HG03520 (cell line): ENCODE measurements around the gene ZSWIM4.
"Not testable (repeated sequence)": the region's sequence is repeated elsewhere in the genome, so short reads cannot be mapped to it uniquely, and the experiment has no call there.

ENCODE experiments used
- ATAC-seq: cut with Tn5 transposase; IDR thresholded peaks from one replicate; pipeline ENCODE4 v1.9.1; 2021; ENCODE audit warnings: mild to moderate bottlenecking, moderate library complexity; ENCODE audit not compliant: unreplicated experiment

Gene ZSWIM4

DNA sequence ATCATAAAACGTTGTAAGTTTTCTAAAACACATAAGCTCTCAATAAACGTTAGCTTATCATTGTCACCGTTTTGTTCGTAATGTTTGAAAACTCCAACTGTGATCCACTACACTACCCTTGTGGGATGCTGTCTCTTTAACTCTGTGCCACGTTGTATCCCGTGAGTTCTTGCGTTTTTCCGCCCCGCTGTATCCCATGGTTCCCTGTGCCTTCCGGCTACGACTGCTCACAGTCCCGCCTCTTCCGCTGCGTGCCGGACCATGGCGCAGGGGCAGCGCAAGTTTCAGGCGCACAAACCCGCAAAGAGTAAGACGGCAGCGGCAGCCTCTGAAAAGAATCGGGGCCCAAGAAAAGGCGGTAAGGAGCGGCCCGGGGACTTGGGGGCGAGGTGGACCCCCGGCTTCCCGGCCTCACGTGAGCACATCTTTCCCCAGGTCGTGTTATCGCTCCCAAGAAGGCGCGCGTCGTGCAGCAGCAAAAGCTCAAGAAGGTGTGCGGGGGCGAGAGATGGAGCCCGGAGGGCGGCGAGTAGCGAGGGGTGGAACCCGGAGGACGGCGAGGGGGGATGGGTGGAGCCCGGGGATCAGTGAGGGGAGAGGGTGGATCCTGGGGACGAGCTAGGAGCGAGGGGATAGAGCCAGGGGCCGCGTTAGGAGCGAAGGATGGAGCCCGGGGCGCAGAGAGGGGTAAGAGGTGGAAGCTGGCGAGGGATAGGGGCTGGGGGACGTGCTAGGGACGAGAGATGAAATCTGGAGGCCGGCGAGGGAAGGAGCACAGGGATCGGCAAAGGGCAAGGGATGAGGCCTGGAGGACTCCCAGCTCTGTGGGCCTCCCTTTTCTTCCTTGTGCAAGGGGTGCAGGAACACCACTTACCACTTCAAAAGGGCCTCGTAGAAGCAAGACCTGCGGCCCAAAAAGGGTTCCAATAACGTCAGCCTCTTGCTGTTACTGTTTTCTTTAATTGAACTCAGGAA is 20.7 kb upstream of the ZSWIM4 start, which contains the start of gene C19orf53:
C19orf53 (plus strand) TSS at position 240 of the 975 bp plus-strand sequence; CDS start at position 262, 22 bp downstream.
- ATAC-seq: peak; percentile 96

DNA sequence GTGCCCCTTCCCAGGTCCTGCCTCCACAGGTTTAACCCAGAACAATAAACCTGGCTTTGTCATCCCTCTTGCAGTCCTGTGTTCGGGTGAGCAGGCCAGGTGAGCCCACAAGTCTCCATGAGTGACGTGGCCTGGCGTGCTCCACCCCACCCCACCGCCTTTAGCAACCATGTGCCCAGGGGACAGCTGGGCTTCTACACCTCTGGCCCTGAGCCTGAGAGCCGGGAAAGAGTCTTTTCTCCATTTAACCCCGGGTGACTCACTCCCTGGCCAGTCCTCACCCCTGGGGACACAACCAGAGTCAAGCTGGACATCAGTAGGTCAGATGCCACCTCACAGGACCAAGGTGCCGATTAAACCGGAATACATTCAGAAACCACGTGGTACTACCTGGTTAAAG is 16.8 kb upstream of the ZSWIM4 start:
- no peak for ATAC-seq

DNA sequence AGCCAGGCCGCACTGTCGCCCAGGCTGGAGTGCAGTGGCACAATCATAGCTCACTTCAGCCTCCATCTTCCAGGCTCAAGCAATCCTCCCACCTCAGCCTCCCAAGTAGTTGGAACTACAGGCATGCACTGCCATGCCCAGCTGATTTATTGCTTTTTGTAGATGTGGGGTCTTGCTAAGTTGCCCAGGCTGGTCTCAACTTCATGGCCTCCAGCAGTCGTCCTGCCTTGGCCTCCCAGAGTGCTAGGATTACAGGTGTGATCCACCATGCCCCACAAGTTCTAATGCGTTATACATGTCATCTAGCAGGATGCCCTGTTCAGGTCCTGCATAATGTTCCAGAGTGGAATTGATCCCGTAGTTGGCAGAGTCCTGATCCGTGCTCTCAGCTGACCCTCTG is 16.4 kb upstream of the ZSWIM4 start:
- no peak for ATAC-seq

DNA sequence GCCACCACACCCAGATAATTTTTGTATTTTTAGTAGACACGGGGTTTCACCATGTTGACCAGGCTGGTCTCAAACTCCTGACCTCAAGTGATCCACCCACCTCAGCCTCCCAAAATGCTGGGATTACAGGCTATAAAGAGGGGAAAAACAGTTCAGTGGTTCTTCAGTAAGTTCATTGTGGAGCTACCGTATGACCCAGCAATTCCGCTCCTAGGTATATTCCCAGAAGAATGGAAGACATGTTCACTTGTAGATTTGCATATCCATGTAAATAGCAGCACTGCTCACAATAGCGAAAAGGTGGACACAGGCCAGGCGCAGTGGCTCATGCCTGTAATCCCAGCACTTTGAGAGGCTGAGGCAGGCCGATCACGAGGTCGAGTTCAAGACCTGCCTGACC is 15.4 kb upstream of the ZSWIM4 start:
- ATAC-seq: not testable (repeated sequence)

DNA sequence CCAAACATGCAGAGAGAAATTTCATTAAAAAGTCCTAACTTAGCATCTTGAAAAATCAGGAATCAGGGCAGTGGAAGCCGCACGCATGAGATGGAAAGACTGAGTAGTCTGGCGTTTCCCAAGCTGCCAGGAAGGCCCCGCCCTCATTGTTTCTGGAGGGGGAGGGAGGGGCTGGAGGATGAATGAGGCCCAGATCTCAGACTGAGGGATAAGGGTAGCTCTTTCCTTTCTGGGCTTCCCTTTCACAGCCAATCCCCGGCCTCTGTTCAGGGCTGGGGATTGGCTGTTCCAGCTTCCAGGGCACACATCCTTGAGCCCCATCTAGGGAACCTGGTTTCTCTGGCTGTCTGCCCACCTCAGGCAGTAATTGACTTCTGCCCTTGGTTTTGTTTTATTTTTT is 13.7 kb upstream of the ZSWIM4 start:
- no peak for ATAC-seq

DNA sequence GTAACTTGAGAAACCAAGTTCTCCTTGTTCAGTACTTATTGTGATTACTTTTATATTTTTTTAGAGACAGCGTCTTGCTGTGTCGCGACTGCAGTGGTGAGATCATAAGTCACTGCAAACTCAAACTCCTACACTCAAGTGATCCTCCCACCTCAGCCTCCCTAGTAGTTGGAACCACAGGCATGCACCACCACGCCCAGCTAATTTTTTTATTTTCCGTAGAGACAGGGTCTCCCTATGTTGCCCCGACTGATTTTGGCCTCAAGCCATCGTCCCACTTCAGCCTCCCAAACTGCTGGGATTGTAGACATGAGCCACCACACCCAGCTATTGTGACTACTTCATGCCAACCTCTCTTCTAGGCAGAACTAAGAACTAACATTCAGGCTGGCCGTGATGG is 12.7 kb upstream of the ZSWIM4 start:
- ATAC-seq: no peak

DNA sequence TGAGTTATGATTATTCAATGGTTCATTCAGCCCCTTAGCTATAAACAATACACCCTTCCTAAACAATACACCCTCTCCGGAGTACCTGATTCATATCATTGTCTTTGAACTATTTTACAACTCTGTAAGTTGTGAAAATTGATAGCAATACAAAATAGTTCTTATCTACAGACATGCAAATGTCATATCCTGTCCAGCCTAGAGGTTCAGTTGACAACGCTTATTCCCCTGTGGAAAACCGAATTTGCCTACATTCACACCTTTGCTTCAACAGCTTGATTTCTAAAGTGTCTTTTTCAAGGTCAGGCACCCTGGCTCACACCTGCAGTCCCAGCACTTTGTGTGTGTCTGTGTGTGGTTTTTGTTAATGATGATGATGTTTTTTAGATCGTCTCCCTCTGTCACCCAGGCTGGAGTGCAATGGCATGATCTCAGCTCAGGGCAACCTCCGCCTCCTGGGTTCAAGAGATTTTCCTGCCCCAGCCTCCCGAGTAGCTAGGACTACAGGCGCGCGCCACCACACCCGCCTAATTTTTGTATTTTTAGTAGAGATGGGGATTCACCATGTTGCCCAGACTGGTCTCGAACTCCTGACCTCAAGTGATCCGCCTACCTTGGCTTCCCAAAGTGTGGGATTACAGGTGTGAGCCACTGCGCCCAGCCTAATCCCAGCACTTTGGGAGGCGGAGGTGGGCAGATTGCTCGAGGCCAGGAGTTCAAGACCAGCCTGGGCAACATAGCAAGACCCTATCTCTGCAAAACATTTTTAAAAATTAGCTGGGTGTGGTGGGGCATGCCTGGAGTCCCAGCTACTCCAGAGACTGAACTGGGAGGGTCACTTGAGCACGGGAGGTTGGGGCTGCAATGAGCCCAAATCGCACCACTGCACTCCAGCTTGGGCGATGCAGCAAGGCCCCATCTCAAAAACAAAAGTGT is 11.4 kb upstream of the ZSWIM4 start:
- ATAC-seq: no peak

DNA sequence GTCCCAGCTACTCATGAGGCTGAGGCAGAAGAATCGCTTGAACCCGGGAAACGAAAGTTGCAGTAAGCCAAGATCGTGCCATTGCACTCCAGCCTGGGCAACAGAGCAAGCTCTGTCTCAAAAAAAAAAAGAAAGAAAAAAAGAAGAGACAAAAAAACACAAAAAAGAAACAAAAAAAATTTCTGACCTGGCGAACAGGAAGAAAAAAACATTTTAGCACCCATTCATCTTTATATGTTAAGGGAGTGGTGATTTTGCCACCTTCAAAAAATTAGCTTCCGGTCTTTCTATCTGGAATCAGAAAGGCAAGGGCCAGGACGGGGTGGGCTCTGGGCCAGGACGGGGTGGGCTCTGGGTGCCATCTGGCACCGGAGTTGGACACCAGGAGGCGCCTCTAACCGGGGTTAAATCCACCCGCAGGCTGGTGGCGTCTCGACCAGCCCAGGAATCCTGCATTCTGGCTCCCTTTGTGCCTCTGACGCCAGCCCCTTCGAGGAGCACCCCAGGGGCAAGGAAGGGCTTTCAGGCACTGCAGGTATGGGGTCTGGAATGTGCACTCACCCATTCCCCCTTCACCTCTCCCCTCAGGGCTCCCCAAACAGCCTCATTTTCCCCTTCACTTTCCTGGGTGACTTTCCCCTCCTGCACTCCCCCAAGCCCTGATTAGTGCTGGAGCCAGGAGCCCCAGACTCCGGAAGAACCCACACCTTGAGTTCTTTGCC is 10.4 kb upstream of the ZSWIM4 start:
- no peak for ATAC-seq

DNA sequence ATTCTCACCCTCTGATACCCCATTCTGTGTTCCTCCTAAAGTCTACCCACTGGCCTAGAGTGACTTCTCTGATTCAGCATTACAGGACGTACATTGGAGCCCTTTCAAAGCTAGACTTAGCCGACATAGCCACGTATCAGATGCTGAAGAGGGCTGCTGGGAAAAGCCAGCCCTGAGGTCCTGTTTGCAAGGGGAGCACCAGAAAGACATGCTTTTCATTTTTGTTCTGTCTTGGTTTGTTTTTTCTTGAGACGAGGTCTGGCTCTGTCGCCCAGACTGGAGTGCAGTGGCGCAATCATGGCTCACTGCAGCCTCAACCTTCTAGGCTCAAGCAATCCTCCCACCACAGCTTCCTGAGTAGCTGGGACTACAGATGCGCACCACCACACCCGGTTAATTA is 6.3 kb upstream of the ZSWIM4 start:
- no peak for ATAC-seq

DNA sequence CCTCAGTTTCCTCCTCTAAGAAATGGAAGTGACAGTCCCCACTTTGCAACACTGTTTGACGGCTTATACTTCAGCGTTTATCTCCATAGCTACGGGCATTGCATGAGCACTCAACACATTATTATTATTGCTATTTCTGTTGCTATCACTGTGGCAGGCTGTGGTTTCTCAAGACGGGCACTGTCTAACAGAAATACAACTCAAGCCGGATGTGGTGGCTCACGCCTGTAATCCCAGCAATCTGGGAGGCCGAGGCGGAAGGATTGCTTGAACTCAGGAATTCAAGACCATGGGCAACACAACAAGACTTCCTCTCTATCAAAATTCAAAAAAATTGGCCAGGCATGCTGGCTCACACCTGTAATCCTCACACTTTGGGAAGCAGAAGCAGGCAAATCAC is 4.9 kb upstream of the ZSWIM4 start:
- no peak for ATAC-seq

DNA sequence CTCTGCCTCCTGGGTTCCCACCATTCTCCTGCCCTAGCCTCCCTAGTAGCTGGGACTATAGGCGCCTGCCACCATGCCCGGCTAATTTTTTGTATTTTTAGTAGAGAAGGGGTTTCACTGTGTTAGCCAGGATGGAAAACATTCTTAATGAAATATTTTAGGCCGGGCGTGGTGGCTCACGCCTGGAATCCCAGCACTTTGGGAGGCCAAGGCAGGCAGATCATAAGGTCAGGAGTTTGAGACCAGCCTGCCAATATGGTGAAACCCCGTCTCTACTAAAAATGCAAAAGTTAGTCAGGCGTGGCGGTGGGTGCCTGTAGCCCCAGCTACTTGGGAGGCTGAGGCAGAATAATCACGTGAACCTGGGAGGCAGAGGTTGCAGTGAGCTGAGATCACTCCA is 1.9 kb upstream of the ZSWIM4 start:
- ATAC-seq: not testable (repeated sequence)

DNA sequence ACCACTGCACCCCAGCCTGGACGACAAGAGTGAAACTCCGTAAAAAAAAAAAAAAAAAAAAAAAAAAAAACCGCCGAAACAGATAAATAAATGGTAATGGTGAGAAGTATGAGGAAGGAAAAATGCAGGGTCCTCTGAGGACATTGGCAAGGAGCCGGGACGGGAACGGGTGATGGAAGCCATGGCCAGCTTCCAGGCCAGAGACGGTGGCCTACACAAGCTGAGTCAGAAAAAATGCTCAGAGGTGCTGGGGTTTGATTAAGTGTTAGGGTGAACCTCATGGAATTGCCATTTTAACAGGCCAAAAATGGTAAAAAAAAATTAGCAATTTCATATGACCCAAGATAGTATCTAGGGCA is 866 bp upstream of the ZSWIM4 start:
- ATAC-seq: no peak

DNA sequence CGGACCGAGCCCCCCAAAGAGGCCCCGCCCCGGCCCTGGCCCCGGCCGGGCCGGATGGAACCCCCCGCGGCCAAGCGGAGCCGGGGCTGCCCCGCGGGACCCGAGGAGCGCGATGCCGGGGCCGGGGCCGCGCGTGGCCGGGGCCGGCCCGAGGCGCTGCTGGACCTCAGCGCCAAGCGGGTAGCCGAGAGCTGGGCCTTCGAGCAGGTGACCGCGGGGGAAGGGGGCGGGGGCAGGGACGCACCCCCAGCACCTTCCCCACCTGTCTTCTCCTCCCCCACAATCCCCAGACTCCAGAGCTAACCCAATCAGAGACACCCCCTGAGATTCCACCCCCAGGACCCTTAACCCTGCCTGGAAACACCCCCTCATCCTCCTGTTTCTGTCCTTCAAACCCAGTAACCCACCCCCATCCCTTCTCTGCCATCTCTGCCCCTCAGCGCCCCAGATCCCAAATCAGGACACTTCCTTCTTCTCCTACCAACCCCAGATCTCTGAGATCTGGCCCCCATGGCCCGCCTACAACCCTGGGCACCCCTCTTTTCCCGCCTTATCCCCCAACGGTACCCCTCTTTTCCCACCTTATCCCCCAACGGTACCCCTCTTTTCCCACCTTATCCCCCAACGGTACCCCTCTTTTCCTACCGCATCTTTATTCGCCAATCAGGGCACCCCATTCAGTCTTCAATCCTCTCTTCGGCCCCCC is 505 bp downstream of the ZSWIM4 start:
- ATAC-seq: no peak

DNA sequence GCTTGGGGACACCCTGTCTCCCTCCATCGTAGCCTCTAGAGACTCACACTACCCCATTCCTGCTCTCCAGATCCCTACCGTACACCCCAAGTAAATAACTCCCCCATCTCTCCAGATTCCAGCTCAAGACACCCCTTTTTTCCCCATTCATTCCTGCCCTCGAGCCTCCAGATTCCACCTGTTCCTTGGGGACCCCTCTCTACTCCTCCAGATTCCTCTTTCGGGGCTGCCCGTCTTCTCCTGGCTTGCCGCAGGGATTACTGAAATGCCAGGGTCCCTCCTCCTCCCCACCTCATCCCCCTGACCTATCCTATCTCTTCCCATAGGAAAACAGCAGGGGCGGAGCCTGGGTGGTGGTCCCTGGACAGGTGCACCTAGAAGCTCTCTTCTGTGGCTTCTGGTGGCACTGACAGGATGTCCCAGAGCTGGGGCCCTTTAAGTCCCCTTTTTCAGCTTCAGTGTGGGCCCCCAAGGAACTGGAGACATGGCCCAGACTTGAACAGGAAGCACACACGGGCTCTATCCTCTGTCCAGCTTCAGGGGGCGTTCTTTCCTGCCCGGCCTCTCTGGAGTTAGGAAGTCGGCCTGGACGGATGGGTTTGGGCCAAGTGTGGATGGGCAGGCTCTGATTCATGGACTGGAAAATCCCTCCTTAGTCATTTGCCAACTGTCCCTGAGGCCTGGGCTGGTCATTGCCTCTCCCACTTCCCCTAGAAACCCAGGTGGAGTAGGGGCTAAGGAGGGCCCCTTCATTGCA is 1.2 kb downstream of the ZSWIM4 start:
- ATAC-seq: no peak

DNA sequence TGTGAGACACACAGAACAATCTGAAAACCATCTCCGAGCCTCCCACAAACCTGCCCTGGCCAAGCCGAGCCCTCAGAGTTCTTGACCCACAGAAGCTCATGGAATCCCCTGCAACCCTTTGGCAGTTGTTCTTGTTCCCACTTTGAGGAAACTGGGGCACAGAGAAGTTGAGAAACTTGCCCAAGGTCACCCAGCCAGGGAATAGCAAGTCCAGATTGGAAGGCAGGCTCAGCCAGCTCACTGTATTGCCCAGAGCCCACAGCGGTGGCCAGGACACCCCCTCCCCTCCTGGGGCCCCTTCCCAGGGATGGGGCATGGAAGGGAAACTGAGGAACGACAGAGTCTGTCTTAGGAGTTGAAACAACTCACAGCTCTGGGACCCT is 1.8 kb downstream of the ZSWIM4 start:
- ATAC-seq: no peak

DNA sequence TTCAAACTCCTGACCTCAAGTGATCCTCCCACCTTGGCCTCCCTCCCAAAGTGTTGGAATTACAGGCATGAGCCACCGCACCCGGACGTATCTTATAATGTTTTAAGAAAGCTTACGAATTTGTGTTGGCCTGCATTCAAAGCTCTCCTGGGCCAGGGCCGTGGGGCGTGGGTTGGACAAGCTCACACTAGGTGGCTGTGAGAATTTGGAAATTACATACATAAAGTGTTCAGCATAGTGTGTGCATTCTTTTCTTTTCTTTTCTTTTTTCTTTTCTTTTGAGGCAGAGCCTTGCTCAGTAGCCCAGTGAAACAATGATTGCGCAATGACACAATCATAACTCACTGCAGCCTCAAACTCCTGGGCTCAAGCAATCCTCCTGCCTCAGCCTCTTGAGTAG is 2.6 kb downstream of the ZSWIM4 start:
- ATAC-seq: no peak

DNA sequence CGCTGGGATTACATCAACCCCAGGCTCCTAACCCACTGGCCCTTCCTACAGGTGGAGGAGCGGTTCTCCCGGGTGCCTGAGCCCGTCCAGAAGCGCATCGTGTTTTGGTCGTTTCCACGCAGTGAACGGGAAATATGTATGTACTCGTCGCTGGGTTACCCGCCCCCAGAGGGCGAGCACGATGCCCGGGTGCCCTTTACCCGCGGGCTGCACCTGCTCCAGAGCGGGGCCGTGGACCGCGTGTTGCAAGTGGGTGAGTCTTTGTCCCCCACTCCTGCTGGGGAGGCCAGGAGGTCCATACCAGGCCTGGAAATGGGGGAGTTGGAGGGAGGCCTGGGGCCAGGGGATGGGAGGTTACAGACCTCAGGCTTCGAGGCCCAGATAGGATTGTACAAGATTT is 4.4 kb downstream of the ZSWIM4 start:
- ATAC-seq: no peak

DNA sequence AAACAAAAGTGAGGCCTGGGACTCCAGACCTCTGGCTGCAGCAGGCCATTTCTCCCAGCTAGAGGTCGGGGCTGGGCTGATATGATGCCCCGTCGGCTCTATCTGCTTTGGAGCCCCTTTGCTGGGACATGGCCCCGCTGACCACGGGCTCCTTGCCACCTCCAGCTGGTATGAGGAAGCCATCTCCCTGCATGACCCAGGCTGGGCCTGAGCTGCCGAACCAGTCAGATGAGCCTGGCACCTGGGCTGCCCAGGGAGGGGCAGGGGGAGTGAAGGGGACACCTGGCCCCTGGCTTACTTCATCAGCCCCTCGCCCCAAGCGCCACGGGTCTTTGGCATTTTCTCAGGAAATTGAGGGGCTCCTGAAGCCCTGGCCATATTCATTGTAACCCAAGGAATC is 7.8 kb downstream of the ZSWIM4 start:
- no peak for ATAC-seq

DNA sequence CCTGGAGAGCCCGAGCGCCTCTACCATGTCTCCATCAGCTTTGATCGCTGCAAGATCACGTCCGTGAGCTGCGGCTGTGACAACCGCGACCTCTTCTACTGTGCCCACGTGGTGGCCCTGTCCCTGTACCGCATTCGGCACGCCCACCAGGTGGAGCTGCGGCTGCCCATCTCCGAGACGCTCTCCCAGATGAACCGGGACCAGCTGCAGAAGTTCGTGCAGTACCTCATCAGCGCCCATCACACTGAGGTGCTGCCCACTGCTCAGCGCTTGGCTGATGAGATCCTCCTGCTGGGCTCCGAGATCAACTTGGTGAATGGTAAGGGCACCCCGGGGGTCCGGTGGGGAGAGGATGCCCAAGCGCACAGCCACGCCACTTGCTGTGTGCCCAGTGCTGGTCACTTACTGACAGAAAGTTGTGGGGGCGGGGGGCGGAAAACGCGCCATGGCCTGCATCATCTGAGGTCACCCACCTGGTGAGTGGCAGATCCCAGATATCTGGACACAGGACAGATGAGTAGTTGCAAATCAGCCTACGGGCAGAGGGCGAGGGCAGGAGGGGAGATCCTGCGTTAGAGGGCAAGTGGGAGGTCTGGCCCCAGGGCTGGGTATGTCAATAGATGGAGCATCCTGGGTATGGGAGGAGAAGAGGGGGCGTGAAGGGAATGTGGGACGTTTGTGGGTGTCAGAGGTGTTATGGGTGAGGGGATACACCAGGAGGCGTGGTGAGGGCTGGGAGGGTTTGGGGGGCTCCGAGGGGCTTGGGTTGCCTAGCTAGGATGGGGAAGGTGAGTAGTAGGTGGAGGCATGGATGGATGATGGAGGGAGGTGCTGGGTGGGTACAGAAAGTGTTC is 9.8 kb downstream of the ZSWIM4 start:
- no peak for ATAC-seq
